ENCODE results near the gene HERPUD1. TPM values are rescaled to one million over a fixed set of nuclear protein-coding genes. Genes with fewer than 3 reads are reported as not detected.

The HERPUD1 gene
- total and polyA plus RNA-seq, 2 of the 13 experiments (the other 11 are each of a cell fraction or from before 2014, with no cell fraction given): 96.2 to 323 TPM

GRCh38 chr16:56936950-56937349 lies 5.0 kb downstream of the HERPUD1 start (continued):
- no peak for TF ChIP-seq ZNF646 (CRISPR knock-in tag; IDR thresholded peaks at IDR 0.05)
- no peak for TF ChIP-seq PTBP1 (IDR thresholded peaks at IDR 0.05; ENCODE audit: low read depth, low read length, poor library complexity, severe bottlenecking)
- peak in 1 of 2 experiments; percentile 39; a peak in 1 of 4 replicates for TF ChIP-seq POLR2A (IDR thresholded peaks at IDR 0.05; ENCODE audit: insufficient read depth in 1 of 2, low read depth in 2 of 2, low read length in 2 of 2)
- TF ChIP-seq NONO (IDR thresholded peaks at IDR 0.05): no peak
- no peak for TF ChIP-seq NONO (CRISPR knock-in tag; conservative IDR thresholded peaks at IDR 0.05)
- no peak for TF ChIP-seq ZNF512B (CRISPR knock-in tag; IDR thresholded peaks at IDR 0.05; ENCODE audit: borderline replicate concordance)
- TF ChIP-seq ZBTB8A (CRISPR knock-in tag; IDR thresholded peaks at IDR 0.05; ENCODE audit: borderline replicate concordance, low read depth): no peak
- no peak for TF ChIP-seq RORA (CRISPR knock-in tag; IDR thresholded peaks at IDR 0.05)
- no peak for TF ChIP-seq POGK (CRISPR knock-in tag; conservative IDR thresholded peaks at IDR 0.05)
- no peak for TF ChIP-seq ZSCAN5A (CRISPR knock-in tag; IDR thresholded peaks at IDR 0.05; ENCODE audit: borderline replicate concordance)
- TF ChIP-seq ATF4 (CRISPR knock-in tag; IDR thresholded peaks at IDR 0.05): no peak
- no peak for TF ChIP-seq CAMTA2 (CRISPR knock-in tag; IDR thresholded peaks at IDR 0.05; ENCODE audit: borderline replicate concordance)
- TF ChIP-seq GZF1 (CRISPR knock-in tag; IDR thresholded peaks at IDR 0.05): no peak
- TF ChIP-seq RCOR2 (CRISPR knock-in tag; IDR thresholded peaks at IDR 0.05): no peak
- peak; percentile 70 for TF ChIP-seq RBFOX2 (IDR thresholded peaks at IDR 0.05; ENCODE audit: low read depth, low read length)
- no peak for TF ChIP-seq ZMYM3 (CRISPR knock-in tag; IDR thresholded peaks at IDR 0.05)
- TF ChIP-seq POLR2G (IDR thresholded peaks at IDR 0.05; ENCODE audit: low read depth, low read length): peak; percentile 60
